Measurements from ENCODE around the gene TRPC6.

DNA sequence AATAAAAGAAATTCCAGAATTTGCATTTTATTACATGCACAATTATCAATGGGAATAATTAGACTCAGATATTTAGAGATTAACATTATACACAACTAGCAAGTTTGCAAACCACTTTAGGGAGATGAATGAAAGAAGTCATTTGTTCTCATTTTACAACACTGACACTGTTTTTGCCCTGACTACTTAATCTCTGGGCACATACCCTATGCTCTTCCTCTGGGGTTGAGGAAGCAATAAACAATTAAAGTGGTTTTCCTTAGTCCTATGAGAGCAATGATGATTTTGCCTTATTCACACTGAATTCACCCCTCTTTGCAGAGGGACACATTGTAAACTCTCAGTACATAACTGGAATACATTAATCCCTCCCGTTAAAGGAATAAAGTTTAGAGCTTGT is 72.7 kb downstream of the TRPC6 start:
- TF ChIP-seq, protein P1, sequence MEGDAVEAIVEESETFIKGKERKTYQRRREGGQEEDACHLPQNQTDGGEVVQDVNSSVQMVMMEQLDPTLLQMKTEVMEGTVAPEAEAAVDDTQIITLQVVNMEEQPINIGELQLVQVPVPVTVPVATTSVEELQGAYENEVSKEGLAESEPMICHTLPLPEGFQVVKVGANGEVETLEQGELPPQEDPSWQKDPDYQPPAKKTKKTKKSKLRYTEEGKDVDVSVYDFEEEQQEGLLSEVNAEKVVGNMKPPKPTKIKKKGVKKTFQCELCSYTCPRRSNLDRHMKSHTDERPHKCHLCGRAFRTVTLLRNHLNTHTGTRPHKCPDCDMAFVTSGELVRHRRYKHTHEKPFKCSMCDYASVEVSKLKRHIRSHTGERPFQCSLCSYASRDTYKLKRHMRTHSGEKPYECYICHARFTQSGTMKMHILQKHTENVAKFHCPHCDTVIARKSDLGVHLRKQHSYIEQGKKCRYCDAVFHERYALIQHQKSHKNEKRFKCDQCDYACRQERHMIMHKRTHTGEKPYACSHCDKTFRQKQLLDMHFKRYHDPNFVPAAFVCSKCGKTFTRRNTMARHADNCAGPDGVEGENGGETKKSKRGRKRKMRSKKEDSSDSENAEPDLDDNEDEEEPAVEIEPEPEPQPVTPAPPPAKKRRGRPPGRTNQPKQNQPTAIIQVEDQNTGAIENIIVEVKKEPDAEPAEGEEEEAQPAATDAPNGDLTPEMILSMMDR (IDR thresholded peaks at IDR 0.05 in 4 of 5, conservative IDR thresholded peaks at IDR 0.05 in 1 of 5) = no peak
- no peak for TF ChIP-seq POLR2A (IDR thresholded peaks at IDR 0.05)
